ENCODE results near the gene RGS13.

DNA sequence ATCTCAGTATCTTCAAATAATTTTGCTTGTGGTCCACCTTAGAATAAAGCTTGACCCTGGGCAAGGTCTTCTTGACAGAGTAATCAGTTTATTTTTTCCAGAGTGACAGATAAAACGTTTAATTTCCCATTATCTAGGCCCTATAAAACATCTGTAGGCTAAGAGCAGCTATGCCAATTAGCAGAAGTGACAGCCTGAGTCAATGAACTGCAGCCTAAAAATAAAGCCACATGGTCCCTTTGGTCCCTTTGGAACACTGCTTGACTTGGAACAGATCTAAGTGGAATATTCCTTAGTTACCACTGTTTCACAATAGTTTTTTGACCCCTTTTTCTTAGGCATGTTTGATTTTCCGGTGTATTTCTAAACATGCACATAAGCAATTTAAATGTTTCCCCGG is 6.3 kb upstream of the RGS13 start:
- TF ChIP-seq, protein P1, sequence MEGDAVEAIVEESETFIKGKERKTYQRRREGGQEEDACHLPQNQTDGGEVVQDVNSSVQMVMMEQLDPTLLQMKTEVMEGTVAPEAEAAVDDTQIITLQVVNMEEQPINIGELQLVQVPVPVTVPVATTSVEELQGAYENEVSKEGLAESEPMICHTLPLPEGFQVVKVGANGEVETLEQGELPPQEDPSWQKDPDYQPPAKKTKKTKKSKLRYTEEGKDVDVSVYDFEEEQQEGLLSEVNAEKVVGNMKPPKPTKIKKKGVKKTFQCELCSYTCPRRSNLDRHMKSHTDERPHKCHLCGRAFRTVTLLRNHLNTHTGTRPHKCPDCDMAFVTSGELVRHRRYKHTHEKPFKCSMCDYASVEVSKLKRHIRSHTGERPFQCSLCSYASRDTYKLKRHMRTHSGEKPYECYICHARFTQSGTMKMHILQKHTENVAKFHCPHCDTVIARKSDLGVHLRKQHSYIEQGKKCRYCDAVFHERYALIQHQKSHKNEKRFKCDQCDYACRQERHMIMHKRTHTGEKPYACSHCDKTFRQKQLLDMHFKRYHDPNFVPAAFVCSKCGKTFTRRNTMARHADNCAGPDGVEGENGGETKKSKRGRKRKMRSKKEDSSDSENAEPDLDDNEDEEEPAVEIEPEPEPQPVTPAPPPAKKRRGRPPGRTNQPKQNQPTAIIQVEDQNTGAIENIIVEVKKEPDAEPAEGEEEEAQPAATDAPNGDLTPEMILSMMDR (conservative IDR thresholded peaks at IDR 0.05; ENCODE audit: low read depth in 2 of 2), result no peak
- no peak for TF ChIP-seq EZH2 (IDR thresholded peaks at IDR 0.05; ENCODE audit: low read depth, unreplicated experiment)
- TF ChIP-seq, protein P2, sequence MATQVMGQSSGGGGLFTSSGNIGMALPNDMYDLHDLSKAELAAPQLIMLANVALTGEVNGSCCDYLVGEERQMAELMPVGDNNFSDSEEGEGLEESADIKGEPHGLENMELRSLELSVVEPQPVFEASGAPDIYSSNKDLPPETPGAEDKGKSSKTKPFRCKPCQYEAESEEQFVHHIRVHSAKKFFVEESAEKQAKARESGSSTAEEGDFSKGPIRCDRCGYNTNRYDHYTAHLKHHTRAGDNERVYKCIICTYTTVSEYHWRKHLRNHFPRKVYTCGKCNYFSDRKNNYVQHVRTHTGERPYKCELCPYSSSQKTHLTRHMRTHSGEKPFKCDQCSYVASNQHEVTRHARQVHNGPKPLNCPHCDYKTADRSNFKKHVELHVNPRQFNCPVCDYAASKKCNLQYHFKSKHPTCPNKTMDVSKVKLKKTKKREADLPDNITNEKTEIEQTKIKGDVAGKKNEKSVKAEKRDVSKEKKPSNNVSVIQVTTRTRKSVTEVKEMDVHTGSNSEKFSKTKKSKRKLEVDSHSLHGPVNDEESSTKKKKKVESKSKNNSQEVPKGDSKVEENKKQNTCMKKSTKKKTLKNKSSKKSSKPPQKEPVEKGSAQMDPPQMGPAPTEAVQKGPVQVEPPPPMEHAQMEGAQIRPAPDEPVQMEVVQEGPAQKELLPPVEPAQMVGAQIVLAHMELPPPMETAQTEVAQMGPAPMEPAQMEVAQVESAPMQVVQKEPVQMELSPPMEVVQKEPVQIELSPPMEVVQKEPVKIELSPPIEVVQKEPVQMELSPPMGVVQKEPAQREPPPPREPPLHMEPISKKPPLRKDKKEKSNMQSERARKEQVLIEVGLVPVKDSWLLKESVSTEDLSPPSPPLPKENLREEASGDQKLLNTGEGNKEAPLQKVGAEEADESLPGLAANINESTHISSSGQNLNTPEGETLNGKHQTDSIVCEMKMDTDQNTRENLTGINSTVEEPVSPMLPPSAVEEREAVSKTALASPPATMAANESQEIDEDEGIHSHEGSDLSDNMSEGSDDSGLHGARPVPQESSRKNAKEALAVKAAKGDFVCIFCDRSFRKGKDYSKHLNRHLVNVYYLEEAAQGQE (IDR thresholded peaks at IDR 0.05; ENCODE audit: unreplicated experiment), result no peak
- TF ChIP-seq POLR2AphosphoS5 (IDR thresholded peaks at IDR 0.05; ENCODE audit: low read depth), result no peak
- no peak for TF ChIP-seq EZH2phosphoT487 (IDR thresholded peaks at IDR 0.05; ENCODE audit: unreplicated experiment)
- no peak for TF ChIP-seq JUNB (IDR thresholded peaks at IDR 0.05; ENCODE audit: unreplicated experiment)
- no peak for TF ChIP-seq STAT1 (IDR thresholded peaks at IDR 0.05; ENCODE audit: unreplicated experiment)
- no peak for TF ChIP-seq CREB1 (CRISPR knock-in tag; IDR thresholded peaks at IDR 0.05; ENCODE audit: low read depth)
- TF ChIP-seq, protein P3, sequence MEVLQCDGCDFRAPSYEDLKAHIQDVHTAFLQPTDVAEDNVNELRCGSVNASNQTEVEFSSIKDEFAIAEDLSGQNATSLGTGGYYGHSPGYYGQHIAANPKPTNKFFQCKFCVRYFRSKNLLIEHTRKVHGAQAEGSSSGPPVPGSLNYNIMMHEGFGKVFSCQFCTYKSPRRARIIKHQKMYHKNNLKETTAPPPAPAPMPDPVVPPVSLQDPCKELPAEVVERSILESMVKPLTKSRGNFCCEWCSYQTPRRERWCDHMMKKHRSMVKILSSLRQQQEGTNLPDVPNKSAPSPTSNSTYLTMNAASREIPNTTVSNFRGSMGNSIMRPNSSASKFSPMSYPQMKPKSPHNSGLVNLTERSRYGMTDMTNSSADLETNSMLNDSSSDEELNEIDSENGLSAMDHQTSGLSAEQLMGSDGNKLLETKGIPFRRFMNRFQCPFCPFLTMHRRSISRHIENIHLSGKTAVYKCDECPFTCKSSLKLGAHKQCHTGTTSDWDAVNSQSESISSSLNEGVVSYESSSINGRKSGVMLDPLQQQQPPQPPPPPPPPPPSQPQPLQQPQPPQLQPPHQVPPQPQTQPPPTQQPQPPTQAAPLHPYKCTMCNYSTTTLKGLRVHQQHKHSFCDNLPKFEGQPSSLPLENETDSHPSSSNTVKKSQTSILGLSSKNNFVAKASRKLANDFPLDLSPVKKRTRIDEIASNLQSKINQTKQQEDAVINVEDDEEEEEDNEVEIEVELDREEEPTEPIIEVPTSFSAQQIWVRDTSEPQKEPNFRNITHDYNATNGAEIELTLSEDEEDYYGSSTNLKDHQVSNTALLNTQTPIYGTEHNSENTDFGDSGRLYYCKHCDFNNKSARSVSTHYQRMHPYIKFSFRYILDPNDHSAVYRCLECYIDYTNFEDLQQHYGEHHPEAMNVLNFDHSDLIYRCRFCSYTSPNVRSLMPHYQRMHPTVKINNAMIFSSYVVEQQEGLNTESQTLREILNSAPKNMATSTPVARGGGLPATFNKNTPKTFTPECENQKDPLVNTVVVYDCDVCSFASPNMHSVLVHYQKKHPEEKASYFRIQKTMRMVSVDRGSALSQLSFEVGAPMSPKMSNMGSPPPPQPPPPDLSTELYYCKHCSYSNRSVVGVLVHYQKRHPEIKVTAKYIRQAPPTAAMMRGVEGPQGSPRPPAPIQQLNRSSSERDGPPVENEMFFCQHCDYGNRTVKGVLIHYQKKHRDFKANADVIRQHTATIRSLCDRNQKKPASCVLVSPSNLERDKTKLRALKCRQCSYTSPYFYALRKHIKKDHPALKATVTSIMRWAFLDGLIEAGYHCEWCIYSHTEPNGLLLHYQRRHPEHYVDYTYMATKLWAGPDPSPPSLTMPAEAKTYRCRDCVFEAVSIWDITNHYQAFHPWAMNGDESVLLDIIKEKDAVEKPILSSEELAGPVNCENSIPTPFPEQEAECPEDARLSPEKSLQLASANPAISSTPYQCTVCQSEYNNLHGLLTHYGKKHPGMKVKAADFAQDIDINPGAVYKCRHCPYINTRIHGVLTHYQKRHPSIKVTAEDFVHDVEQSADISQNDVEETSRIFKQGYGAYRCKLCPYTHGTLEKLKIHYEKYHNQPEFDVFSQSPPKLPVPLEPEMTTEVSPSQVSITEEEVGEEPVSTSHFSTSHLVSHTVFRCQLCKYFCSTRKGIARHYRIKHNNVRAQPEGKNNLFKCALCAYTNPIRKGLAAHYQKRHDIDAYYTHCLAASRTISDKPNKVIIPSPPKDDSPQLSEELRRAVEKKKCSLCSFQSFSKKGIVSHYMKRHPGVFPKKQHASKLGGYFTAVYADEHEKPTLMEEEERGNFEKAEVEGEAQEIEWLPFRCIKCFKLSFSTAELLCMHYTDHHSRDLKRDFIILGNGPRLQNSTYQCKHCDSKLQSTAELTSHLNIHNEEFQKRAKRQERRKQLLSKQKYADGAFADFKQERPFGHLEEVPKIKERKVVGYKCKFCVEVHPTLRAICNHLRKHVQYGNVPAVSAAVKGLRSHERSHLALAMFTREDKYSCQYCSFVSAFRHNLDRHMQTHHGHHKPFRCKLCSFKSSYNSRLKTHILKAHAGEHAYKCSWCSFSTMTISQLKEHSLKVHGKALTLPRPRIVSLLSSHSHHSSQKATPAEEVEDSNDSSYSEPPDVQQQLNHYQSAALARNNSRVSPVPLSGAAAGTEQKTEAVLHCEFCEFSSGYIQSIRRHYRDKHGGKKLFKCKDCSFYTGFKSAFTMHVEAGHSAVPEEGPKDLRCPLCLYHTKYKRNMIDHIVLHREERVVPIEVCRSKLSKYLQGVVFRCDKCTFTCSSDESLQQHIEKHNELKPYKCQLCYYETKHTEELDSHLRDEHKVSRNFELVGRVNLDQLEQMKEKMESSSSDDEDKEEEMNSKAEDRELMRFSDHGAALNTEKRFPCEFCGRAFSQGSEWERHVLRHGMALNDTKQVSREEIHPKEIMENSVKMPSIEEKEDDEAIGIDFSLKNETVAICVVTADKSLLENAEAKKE (CRISPR knock-in tag; IDR thresholded peaks at IDR 0.05), result no peak
- TF ChIP-seq, protein P4, sequence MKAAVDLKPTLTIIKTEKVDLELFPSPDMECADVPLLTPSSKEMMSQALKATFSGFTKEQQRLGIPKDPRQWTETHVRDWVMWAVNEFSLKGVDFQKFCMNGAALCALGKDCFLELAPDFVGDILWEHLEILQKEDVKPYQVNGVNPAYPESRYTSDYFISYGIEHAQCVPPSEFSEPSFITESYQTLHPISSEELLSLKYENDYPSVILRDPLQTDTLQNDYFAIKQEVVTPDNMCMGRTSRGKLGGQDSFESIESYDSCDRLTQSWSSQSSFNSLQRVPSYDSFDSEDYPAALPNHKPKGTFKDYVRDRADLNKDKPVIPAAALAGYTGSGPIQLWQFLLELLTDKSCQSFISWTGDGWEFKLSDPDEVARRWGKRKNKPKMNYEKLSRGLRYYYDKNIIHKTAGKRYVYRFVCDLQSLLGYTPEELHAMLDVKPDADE (IDR thresholded peaks at IDR 0.05), result no peak
- TF ChIP-seq ZNF331 (CRISPR knock-in tag; IDR thresholded peaks at IDR 0.05; ENCODE audit: low read depth), result no peak
